AG04450 (cell line): ENCODE results near the gene PSMD11. TPM values are rescaled to one million over a fixed set of nuclear protein-coding genes. Genes with fewer than 3 reads are reported as not detected.

Experiments used
- CTCF ChIA-PET: fragments of 300-600, 350-600 bp; formaldehyde crosslinking; extraction: SDS; loops from one replicate; lab custom pipeline; 2022; ENCODE audit warnings: antibody characterized with exemption, inconsistent platforms; lab: Charles Lee
- POLR2A ChIA-PET: fragments of 350-600 bp; formaldehyde crosslinking; extraction: SDS; loops from one replicate; lab custom pipeline; 2021; ENCODE audit warnings: antibody characterized with exemption, inconsistent platforms; lab: Yijun Ruan, JAX
- DNase-seq: peaks from one replicate; pipeline ENCODE4 v3.0.0-alpha.2; 2011; ENCODE audit warnings: low read depth, low spot score
- H3K27ac ChIP-seq: one replicate; pipeline ENCODE4 v1.5.1; 2012; ENCODE audit warnings: low read depth, low read length, control low read depth
- H3K27me3 ChIP-seq: one replicate; pipeline ENCODE4 v1.6.0; 2012; ENCODE audit warnings: low read length; ENCODE audit not compliant: control insufficient read depth, insufficient read depth
- H3K4me3 ChIP-seq: 2 replicates; pipeline ENCODE4 v1.5.1; 2011; ENCODE audit warnings: mild to moderate bottlenecking, low read depth, low read length, control low read depth
- H3K9me3 ChIP-seq: 2 replicates; pipeline ENCODE4 v1.5.1; 2012; ENCODE audit warnings: low read length; ENCODE audit not compliant: control insufficient read depth, insufficient read depth
- CTCF ChIP-seq: IDR thresholded peaks from 2 replicates; pipeline ENCODE4 v1.5.1; 2011; ENCODE audit warnings: low read depth, low read length, control low read depth, inconsistent platforms
- polyA plus RNA-seq: library from polyadenylated mRNA; depleted of rRNA; stranded (reverse); fragments of >200 nt; gene quantifications from 2 replicates; pipeline ENCODE4 v1.2.3, GENCODE V29; 2011; rRNA removed
- small RNA-seq: library from RNA; depleted of rRNA; stranded (forward); fragments of <200 nt; gene quantifications from one replicate; pipeline ENCODE3, GENCODE V24; 2012; ENCODE audit warnings: low read depth; ENCODE audit not compliant: insufficient read length

The PSMD11 gene
- polyA plus RNA-seq, 1 experiment: 99.0 TPM

GRCh38 chr17:32528825-32529224 lies 84.5 kb downstream of the PSMD11 start:
- TF ChIP-seq CTCF: no peak
- H3K9me3 ChIP-seq: no peaks in the 10 kb centered on the region
- ChIA-PET CTCF (no interaction called here), POLR2A (no interaction called here)
- no peak for DNase-seq
- H3K27ac ChIP-seq: no peak overlapping the region
- no peak overlapping the region for H3K4me3 ChIP-seq
- peaks cover 8% of the 10 kb centered on the region for H3K27me3 ChIP-seq

GRCh38 chr17:32529604-32530003 lies 85.3 kb downstream of the PSMD11 start:
- peaks cover 8% of the 10 kb centered on the region for H3K27me3 ChIP-seq
- POLR2A ChIA-PET: no interaction called here
- H3K27ac ChIP-seq: no peak overlapping the region
- H3K9me3 ChIP-seq: no peaks in the 10 kb centered on the region
- CTCF ChIA-PET: no interaction called here
- DNase-seq: no peak
- no peak for TF ChIP-seq CTCF
- H3K4me3 ChIP-seq: no peak overlapping the region

Small RNA genes within 50 kb of the gene (small RNA-seq; reads per million reads assigned to genes)
- gene AC005899.2: not detected
- gene AC005899.6: not detected
- not detected for gene RF00019

Other genes with a start within 250 kb of the PSMD11 start
- gene RHBDL3, start 178.7 kb upstream of the PSMD11 start, polyA plus RNA-seq: 0.06 TPM in 1 of 2 replicates, not detected in the other
- gene C17orf75, start 102.3 kb upstream of the PSMD11 start, polyA plus RNA-seq: 16.6 and 19.1 TPM in 2 replicates
- gene ZNF207, start 94.4 kb upstream of the PSMD11 start, polyA plus RNA-seq: 219 and 239 TPM in 2 replicates
- 0.22 and 0.32 TPM in 2 replicates for gene CDK5R1, start 42.5 kb downstream of the PSMD11 start, polyA plus RNA-seq